Pancreas (tissue), 10 donors: ENCODE results near the gene SULT4A1. TPM values are rescaled to one million over a fixed set of nuclear protein-coding genes. Genes with fewer than 3 reads are reported as not detected.

ENCODE experiments used
- ATAC-seq, 4 donors: fragments of 200-7000 bp; cut with Tn5 transposase; one replicate each; pipeline versions ENCODE4 v1.8.0 to v1.9.1; 2020; ENCODE audit warnings: mild to moderate bottlenecking in 4 of 4, moderate library complexity in 4 of 4
- DNase-seq, 6 donors: peaks; one replicate each; pipeline ENCODE4 v3.0.0-alpha.2; 2020
- FAIRE-seq: peaks from 2 replicates; lab custom pipeline; 2012; peaks lifted over from hg19 to GRCh38; lab: Jason Lieb, UNC
- H3K27ac ChIP-seq, 4 donors: fragments of 200-600 bp; sonication (generic); 1 replicate in 3 of 4; 2 replicates in 1 of 4; pipeline versions ENCODE4 v1.5.0 to v1.8.0; 2020
- H3K27me3 ChIP-seq, 4 donors: fragments of 200-600 bp; one replicate each; pipeline ENCODE4 v1.8.0; 2021
- H3K36me3 ChIP-seq, 3 donors: fragments of 200-600 bp; sonication (generic) in 1 of 3; one replicate each; pipeline versions ENCODE4 v1.5.0 to v1.8.0; 2020 to 2021
- H3K4me1 ChIP-seq, 3 donors: fragments of 200-600 bp; one replicate each; pipeline ENCODE4 v1.8.0; 2021
- H3K4me3 ChIP-seq, 4 donors: fragments of 200-600 bp; sonication (generic) in 2 of 4; one replicate each; pipeline versions ENCODE4 v1.5.0 to v1.8.0; 2020 to 2021
- H3K9me3 ChIP-seq, 4 donors: fragments of 200-600 bp; one replicate each; pipeline ENCODE4 v1.8.0; 2021
- WGBS, 2 donors: extraction: QIAGEN DNeasy Blood & Tissue Kit; methylation state at CpG; one replicate each; pipeline ENCODE4 v1.1.7; 2013; 5-methylcytosine and 5-hydroxymethylcytosine counted together
- intact Hi-C, 3 donors: fragments of 100-400 bp; cut with DNase I; formaldehyde crosslinking; loops; one replicate each; pipeline versions ENCODE4 v1.11.1 to v1.14.2; 2022
- polyA plus RNA-seq, 2 donors: library from polyadenylated mRNA; stranded (reverse); fragments of 200-250 nt; gene quantifications; one replicate each; pipeline ENCODE4 v1.2.3, GENCODE V29; 2013
- total RNA-seq, 6 donors: library from RNA; stranded (reverse); fragmentation: NEBNext Ultra II Directional in 4 of 6; extraction: Animal tissue kit (Norgen Biotek cat#: 25700) in 4 of 6; gene quantifications; one replicate each; pipeline versions ENCODE4 v1.2.1 to v1.2.4, GENCODE V29; 2021 to 2023
- TF ChIP-seq, protein P1 (sequence below), 4 donors: fragments of 200-600 bp; sonication (generic) in 3 of 4; IDR thresholded peaks; one replicate each; pipeline versions ENCODE4 v1.5.0 to v1.8.0; 2021; ENCODE audit warnings: antibody characterized with exemption in 4 of 4
- donor health status: healthy with polysubstance abuse.
- donor health status: DM: no; HTN: no; CAD: no; lungs with moderate emphysema.
- donor health status: DM: no; HTN: no; CAD: no.
- donor health status: control.
- donor health status: control.
- donor health status: Bipolar disorder and iron deficiency.
- donor health status: DM: yes; HTN: yes; CAD: no.
- donor health status: DM: no; HTN: no; CAD: no.
- donor health status: DM: no; HTN: no; CAD: no.
- donor health status: DM: yes; HTN: yes; CAD: no.

The SULT4A1 gene
- total and polyA plus RNA-seq, 8 donors, result 0.09 to 5.4 (median 0.37) TPM; not detected in 1

DNA sequence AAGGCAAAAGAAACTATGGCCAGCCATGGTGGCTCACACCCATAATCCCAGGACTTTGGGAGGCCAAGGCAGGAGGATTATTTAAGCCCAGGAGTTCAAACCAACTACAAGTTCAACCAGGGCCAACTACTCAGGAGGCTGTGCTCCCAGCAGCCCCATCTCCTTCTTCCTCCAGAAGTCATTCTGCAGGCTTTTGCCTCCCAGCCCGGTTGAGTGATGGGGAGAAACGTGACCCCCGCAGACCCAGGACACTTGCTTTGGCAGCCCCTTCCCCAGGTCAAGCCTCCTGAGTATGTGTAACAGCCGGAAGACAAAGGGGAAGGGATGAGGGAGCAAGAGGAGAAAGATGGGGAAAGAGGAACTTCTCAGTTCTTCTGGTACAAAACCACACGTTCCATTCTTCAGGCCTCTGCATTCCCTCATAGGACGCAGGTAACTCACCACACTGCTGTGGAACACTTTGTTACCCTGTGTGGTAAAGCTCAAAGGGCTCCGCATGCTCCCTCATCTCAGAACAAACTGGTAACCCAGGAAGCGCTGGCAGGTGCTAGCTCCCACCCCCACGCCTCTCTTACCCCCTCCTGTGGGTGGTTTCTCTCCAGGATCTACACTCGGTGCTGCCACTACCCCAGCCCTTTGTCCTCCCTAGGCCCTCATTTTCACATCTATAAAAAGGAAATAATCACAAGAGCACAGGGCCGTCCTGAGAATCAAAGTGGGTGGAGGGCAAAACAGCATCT, 4.0 kb downstream of the SULT4A1 start:
- H3K27ac ChIP-seq, result no peak overlapping the region
- no peaks in the 10 kb centered on the region for H3K9me3 ChIP-seq
- intact Hi-C loops, result no loop called here
- peaks cover 0 to 5% (median 0%) of the 10 kb centered on the region in 4 donors for H3K27me3 ChIP-seq
- FAIRE-seq (no peak), DNase-seq (peak in 1 of 6 donors; percentile 23), ATAC-seq (no peak)
- H3K4me3 ChIP-seq, result no peak overlapping the region
- TF ChIP-seq, protein P1, sequence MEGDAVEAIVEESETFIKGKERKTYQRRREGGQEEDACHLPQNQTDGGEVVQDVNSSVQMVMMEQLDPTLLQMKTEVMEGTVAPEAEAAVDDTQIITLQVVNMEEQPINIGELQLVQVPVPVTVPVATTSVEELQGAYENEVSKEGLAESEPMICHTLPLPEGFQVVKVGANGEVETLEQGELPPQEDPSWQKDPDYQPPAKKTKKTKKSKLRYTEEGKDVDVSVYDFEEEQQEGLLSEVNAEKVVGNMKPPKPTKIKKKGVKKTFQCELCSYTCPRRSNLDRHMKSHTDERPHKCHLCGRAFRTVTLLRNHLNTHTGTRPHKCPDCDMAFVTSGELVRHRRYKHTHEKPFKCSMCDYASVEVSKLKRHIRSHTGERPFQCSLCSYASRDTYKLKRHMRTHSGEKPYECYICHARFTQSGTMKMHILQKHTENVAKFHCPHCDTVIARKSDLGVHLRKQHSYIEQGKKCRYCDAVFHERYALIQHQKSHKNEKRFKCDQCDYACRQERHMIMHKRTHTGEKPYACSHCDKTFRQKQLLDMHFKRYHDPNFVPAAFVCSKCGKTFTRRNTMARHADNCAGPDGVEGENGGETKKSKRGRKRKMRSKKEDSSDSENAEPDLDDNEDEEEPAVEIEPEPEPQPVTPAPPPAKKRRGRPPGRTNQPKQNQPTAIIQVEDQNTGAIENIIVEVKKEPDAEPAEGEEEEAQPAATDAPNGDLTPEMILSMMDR (IDR thresholded peaks at IDR 0.05), result no peak
- WGBS, 2 donors, result 46 to 58% methylated on average over 11 of the region's 11 CpGs
- H3K36me3 ChIP-seq, result no peaks in the 10 kb centered on the region
- no peaks in the 10 kb centered on the region for H3K4me1 ChIP-seq

DNA sequence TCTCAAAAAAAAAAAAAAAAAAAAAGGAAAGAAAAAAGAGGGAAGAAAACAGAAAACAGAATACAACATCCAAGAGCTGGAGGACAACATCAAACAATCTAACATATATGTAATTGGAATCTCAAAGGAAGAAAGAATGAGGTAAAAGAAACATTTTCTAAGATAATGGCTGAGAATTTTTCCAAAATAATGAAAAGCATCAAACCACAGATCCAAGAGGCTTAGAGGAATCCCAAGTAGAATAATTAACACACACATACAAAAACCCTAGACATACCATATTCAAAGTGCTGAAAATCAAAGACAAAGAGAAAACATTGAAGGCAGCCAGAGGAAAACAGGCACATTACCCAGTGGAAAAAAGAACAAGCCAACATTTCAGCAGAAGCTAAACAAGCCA, 4.9 kb downstream of the SULT4A1 start:
- FAIRE-seq, result no peak
- no peak overlapping the region for H3K27ac ChIP-seq

DNA sequence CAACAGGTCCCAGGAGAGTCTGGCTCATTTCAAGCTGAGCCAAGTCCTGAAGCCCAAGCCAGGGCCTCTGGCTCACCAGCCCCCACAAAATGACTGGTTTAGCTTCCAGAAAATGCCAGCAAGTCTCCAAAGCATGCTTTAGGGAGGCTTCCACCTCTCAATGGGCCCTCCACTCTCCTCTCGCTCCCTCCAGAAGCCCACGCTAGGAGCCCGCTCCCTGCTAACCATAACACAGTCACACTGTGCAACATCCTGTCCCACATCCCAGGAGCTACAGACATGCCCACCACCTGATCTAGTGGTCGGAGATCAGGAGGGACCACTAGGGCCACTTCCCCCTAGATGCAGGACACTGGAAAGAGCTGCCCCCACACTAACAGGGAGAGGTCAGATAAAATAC, 6.9 kb downstream of the SULT4A1 start:
- intact Hi-C loops, result no loop called here
- no peaks in the 10 kb centered on the region for H3K36me3 ChIP-seq
- H3K27me3 ChIP-seq, result no peaks in the 10 kb centered on the region
- ATAC-seq (no peak), DNase-seq (peak in 2 of 6 donors; percentile 3 to 19), FAIRE-seq (no peak)
- H3K4me1 ChIP-seq, result no peaks in the 10 kb centered on the region
- 87 to 94% methylated on average over 4 of the region's 4 CpGs for WGBS, 2 donors
- H3K27ac ChIP-seq, result no peak overlapping the region
- TF ChIP-seq, protein P1 (IDR thresholded peaks at IDR 0.05), result no peak
- no peak overlapping the region for H3K4me3 ChIP-seq
- H3K9me3 ChIP-seq, result no peaks in the 10 kb centered on the region

More for the DNA sequence above, 4.9 kb downstream of the SULT4A1 start:
- H3K4me3 ChIP-seq, result no peak overlapping the region
- H3K27me3 ChIP-seq, result no peaks in the 10 kb centered on the region
- H3K36me3 ChIP-seq, result no peaks in the 10 kb centered on the region
- intact Hi-C loops, result no loop called here
- H3K4me1 ChIP-seq, result no peaks in the 10 kb centered on the region
- no peak for DNase-seq
- ATAC-seq, result no peak
- H3K9me3 ChIP-seq, result no peaks in the 10 kb centered on the region
- TF ChIP-seq, protein P1 (IDR thresholded peaks at IDR 0.05), result no peak

DNA sequence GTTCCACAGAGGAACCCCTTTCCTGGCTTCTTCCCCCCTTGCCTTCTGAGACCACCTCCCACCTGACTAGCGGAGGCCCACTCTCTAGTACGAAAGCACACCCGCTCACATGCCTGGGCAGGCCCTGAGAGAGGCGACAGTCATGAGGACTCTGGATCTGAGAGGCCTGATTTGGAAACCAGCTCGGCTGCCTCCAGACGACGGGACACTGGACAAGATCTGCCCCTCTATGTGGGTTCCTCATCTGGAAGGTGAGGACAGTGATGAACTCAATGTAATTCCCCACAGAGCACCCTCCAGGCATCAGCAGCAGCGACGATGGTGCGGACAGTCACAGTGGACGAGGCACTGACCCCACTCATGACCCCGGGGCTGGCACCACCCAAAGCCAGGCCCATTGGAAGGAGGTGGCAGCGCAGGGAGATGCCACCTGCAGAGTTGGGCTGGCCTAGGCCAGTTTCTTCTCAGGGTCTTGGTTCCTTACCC, 7.5 kb downstream of the SULT4A1 start:
- WGBS, 2 donors, result 83 to 91% methylated on average over 13 of the region's 13 CpGs
- Histone ChIP-seq H3K4me1 (no peaks in the 10 kb centered on the region), H3K36me3 (no peaks in the 10 kb centered on the region), H3K9me3 (no peaks in the 10 kb centered on the region), H3K27me3 (no peaks in the 10 kb centered on the region), H3K27ac (no peak overlapping the region), H3K4me3 (no peak overlapping the region)
- TF ChIP-seq, protein P1 (IDR thresholded peaks at IDR 0.05), result no peak
- FAIRE-seq (no peak), DNase-seq (peak in 2 of 6 donors; percentile 1 to 50), ATAC-seq (no peak)
- intact Hi-C loops, result no loop called here
